Panc1 (cell line): ENCODE measurements around the gene ARID5B. TPM values are rescaled to one million over a fixed set of nuclear protein-coding genes. Genes with fewer than 3 reads are reported as not detected.

Experiments used
- ATAC-seq: fragments of 200-7000 bp; cut with Tn5 transposase; 2 replicates; pipeline ENCODE4 v1.9.1; 2020; ENCODE audit warnings: mild to moderate bottlenecking, moderate library complexity
- BruUV-seq: library from RNA; stranded (reverse); fragments of 400-500 nt; replicated peaks from 2 replicates; lab custom pipeline; 2021; lab: Mats Ljungman, UMichigan
- CTCF ChIA-PET: fragments of 300-600 bp; sonication (Branson Sonifier 250); formaldehyde crosslinking; loops from one replicate; lab custom pipeline; 2022; ENCODE audit warnings: antibody characterized with exemption; lab: Charles Lee
- POLR2A ChIA-PET: fragments of 300-600 bp; sonication (Branson Sonifier 250); formaldehyde crosslinking; loops from one replicate; lab custom pipeline; 2022; ENCODE audit warnings: antibody characterized with exemption; lab: Charles Lee
- DNase-seq: peaks from one replicate; pipeline ENCODE4 v3.0.0-alpha.2; 2010; ENCODE audit warnings: low read depth, low spot score
- H3K27ac ChIP-seq: 2 replicates; pipeline ENCODE4 v1.5.1; 2011; ENCODE audit warnings: mild to moderate bottlenecking, low read length, inconsistent platforms
- H3K27me3 ChIP-seq: fragments of 200-500 bp; sonication (Bioruptor generic); 2 replicates; pipeline ENCODE4 v1.6.0; 2014; ENCODE audit warnings: low read length, inconsistent platforms; ENCODE audit not compliant: control insufficient read depth, insufficient read depth
- H3K36me3 ChIP-seq: fragments of 200-500 bp; sonication (Bioruptor generic); 2 replicates; pipeline ENCODE4 v1.5.1; 2014; ENCODE audit warnings: inconsistent platforms, mild to moderate bottlenecking, low read length, moderate library complexity; ENCODE audit not compliant: control insufficient read depth, insufficient read depth
- H3K4me1 ChIP-seq: 2 replicates; pipeline ENCODE4 v1.5.1; 2011; ENCODE audit warnings: inconsistent platforms, mild to moderate bottlenecking, low read length, moderate library complexity; ENCODE audit not compliant: control insufficient read depth, insufficient read depth
- H3K4me3 ChIP-seq, 2 experiments: 2 replicates each; pipeline ENCODE4 v1.5.1; 2011 to 2012; ENCODE audit warnings: low read depth in 2 of 2, low read length in 2 of 2, mild to moderate bottlenecking in 2 of 2, inconsistent platforms in 1 of 2, moderate library complexity in 1 of 2
- H3K9me3 ChIP-seq: fragments of 200-500 bp; sonication (Bioruptor generic); 2 replicates; pipeline ENCODE4 v1.5.1; 2014; ENCODE audit warnings: low read depth, mild to moderate bottlenecking, inconsistent platforms, low read length, moderate library complexity; ENCODE audit not compliant: control insufficient read depth, insufficient read depth
- POLR2AphosphoS5 ChIP-seq: IDR thresholded peaks from 2 replicates; pipeline ENCODE4 v1.6.1; 2012; ENCODE audit warnings: mild to moderate bottlenecking, low read depth, low read length, moderate library complexity
- REST ChIP-seq, 2 experiments: IDR thresholded peaks; 2 replicates each; pipeline ENCODE4 v1.6.1; 2011 to 2012; ENCODE audit warnings: low read depth in 2 of 2, control low read depth in 1 of 2, low read length in 1 of 2, mild to moderate bottlenecking in 1 of 2, moderate library complexity in 1 of 2; ENCODE audit not compliant: insufficient read depth in 1 of 2
- SIN3A ChIP-seq: IDR thresholded peaks from 2 replicates; pipeline ENCODE4 v1.6.1; 2012; ENCODE audit warnings: low read depth, mild to moderate bottlenecking, low read length, moderate library complexity, borderline replicate concordance; ENCODE audit not compliant: insufficient read depth
- TCF7L2 ChIP-seq: IDR thresholded peaks from 2 replicates; pipeline ENCODE4 v1.6.1; 2011; ENCODE audit warnings: mild to moderate bottlenecking, low read depth, low read length, inconsistent platforms
- in situ Hi-C: cut with HindIII; loops from 2 replicates; pipeline ENCODE4 v1.10.0; 2016; ENCODE audit warnings: low sequenced_read_pairs, low pct_unique_long_range_greater_than_20kb
- intact Hi-C: fragments of 100-400 bp; cut with micrococcal nuclease; formaldehyde crosslinking; loops from one replicate; pipeline ENCODE4 v1.10.0; 2022; ENCODE audit not compliant: unreplicated experiment
- total RNA-seq: library from RNA; stranded (reverse); gene quantifications from one replicate; pipeline ENCODE4 v1.2.1, GENCODE V29; 2021; ENCODE audit not compliant: unreplicated experiment
- TF ChIP-seq, protein P1 (sequence below): fragments of 450-650 bp; IDR thresholded peaks from 2 replicates; pipeline ENCODE4 v1.5.1; 2017; ENCODE audit warnings: mild to moderate bottlenecking

ARID5B gene
- total RNA-seq, 1 experiment from 2014 or later, result 22.7 TPM

DNA sequence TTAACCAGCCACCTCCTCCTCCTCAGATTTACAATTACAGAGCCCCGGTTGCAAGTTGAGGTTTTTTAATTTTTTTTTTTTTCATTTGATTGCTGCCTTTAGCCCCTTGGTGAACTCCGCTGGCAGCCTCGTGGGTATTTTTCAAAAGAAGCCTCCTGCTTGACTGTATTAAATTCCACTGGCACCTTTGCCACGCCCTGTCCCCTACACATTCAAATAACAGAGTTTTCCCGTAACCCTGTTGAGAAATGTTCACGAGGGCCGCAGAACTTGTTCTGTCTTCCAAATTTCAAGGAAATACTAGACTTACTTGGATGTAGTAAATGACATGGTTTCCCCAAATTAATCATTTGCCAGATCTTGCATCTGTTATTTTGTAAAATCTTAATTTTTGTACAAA lies 167.0 kb downstream of the ARID5B start:
- in situ Hi-C loops, result no loop called here
- DNase-seq, result no peak
- intact Hi-C loops, result no loop called here
- no peaks in the 10 kb centered on the region for H3K4me1 ChIP-seq
- no peaks in the 10 kb centered on the region for H3K9me3 ChIP-seq
- H3K27me3 ChIP-seq, result no peaks in the 10 kb centered on the region
- no peak overlapping the region for H3K4me3 ChIP-seq
- H3K36me3 ChIP-seq, result peaks cover 3% of the 10 kb centered on the region
- no peak for ATAC-seq
- ChIA-PET POLR2A (no interaction called here), CTCF (no interaction called here)
- no peak overlapping the region for H3K27ac ChIP-seq
- TF ChIP-seq TCF7L2 (no peak), POLR2AphosphoS5 (no peak), SIN3A (no peak), REST (IDR thresholded peaks at IDR 0.05; ENCODE audit: insufficient read depth in 1 of 2, low read depth in 2 of 2, low read length in 1 of 2) (no peak)
- TF ChIP-seq, protein P1, sequence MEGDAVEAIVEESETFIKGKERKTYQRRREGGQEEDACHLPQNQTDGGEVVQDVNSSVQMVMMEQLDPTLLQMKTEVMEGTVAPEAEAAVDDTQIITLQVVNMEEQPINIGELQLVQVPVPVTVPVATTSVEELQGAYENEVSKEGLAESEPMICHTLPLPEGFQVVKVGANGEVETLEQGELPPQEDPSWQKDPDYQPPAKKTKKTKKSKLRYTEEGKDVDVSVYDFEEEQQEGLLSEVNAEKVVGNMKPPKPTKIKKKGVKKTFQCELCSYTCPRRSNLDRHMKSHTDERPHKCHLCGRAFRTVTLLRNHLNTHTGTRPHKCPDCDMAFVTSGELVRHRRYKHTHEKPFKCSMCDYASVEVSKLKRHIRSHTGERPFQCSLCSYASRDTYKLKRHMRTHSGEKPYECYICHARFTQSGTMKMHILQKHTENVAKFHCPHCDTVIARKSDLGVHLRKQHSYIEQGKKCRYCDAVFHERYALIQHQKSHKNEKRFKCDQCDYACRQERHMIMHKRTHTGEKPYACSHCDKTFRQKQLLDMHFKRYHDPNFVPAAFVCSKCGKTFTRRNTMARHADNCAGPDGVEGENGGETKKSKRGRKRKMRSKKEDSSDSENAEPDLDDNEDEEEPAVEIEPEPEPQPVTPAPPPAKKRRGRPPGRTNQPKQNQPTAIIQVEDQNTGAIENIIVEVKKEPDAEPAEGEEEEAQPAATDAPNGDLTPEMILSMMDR, result no peak
- BruUV-seq, result no TSS peak

GRCh38 chr10:62069452-62070178 lies 168.1 kb downstream of the ARID5B start:
- Histone ChIP-seq H3K27me3 (no peaks in the 10 kb centered on the region), H3K27ac (no peak overlapping the region), H3K36me3 (peaks cover 3% of the 10 kb centered on the region), H3K9me3 (no peaks in the 10 kb centered on the region), H3K4me3 (no peak overlapping the region), H3K4me1 (no peaks in the 10 kb centered on the region)
- DNase-seq (no peak), ATAC-seq (no peak)
- ChIA-PET POLR2A (interaction anchor here (0.7 kb wide), 2 partner anchors 17 to 1354 kb away, joined by 5 to 6 read pairs; no protein-coding TSS in a partner anchor), CTCF (no interaction called here)
- intact Hi-C loops, result no loop called here
- no TSS peak for BruUV-seq
- in situ Hi-C loops, result no loop called here
- TF ChIP-seq TCF7L2 (no peak), SIN3A (no peak), POLR2AphosphoS5 (no peak)

GRCh38 chr10:62071846-62072281 lies 170.4 kb downstream of the ARID5B start:
- peaks cover 5% of the 10 kb centered on the region for H3K4me1 ChIP-seq
- TF ChIP-seq POLR2AphosphoS5 (no peak), SIN3A (no peak), REST (IDR thresholded peaks at IDR 0.05; ENCODE audit: insufficient read depth in 1 of 2, low read depth in 2 of 2, low read length in 1 of 2) (no peak), TCF7L2 (no peak)
- TF ChIP-seq, protein P1, result no peak
- no peak for ATAC-seq
- no peaks in the 10 kb centered on the region for H3K27me3 ChIP-seq
- CTCF ChIA-PET, result no interaction called here
- H3K9me3 ChIP-seq, result no peaks in the 10 kb centered on the region
- intact Hi-C loops, result no loop called here
- no TSS peak for BruUV-seq
- H3K27ac ChIP-seq, result 0 out of 2 replicates have a peak overlapping the region, but pooled peaks have one; percentile 8
- no peak for DNase-seq
- POLR2A ChIA-PET, result no interaction called here
- in situ Hi-C loops, result no loop called here
- H3K36me3 ChIP-seq, result peaks cover 3% of the 10 kb centered on the region
- H3K4me3 ChIP-seq, result no peak overlapping the region
